ENCODE data around the gene POLL.

The POLL gene

GRCh38 chr10:101571271-101571925 is 16.7 kb downstream of the POLL start:
- Histone ChIP-seq H3K36me3 (ENCODE audit: control insufficient read depth in 2 of 2, insufficient read depth in 2 of 2, low read length in 2 of 2) (no peaks in the 10 kb centered on the region), H3K4me1 (ENCODE audit: control insufficient read depth, insufficient read depth, low read length) (peaks cover 18% of the 10 kb centered on the region), H3K9ac (ENCODE audit: low read length in 2 of 2) (no peak overlapping the region), H3K9me3 (ENCODE audit: control insufficient read depth in 2 of 2, low read length in 2 of 2) (peaks cover 5 to 10% of the 10 kb centered on the region in 2 donors), H3K27ac (ENCODE audit: low read length) (no peak overlapping the region), H3K4me3 (ENCODE audit: low read length in 2 of 2) (no peak overlapping the region), H3K27me3 (ENCODE audit: control insufficient read depth in 1 of 2, insufficient read depth in 2 of 2, low read length in 2 of 2) (peaks cover 37% of the 10 kb centered on the region in 2 donors)

- Histone ChIP-seq H3K36me3 (ENCODE audit: control insufficient read depth in 2 of 2, insufficient read depth in 2 of 2, low read length in 2 of 2) (no peaks in the 10 kb centered on the region), H3K9ac (ENCODE audit: low read length in 2 of 2) (peak overlapping the region; percentile 28 to 64), H3K4me3 (ENCODE audit: low read length in 2 of 2) (peak overlapping the region; percentile 40 to 69), H3K9me3 (ENCODE audit: control insufficient read depth in 2 of 2, low read length in 2 of 2) (peaks cover 5 to 10% of the 10 kb centered on the region in 2 donors), H3K4me1 (ENCODE audit: control insufficient read depth, insufficient read depth, low read length) (peaks cover 18% of the 10 kb centered on the region), H3K27ac (ENCODE audit: low read length) (no peak overlapping the region), H3K27me3 (ENCODE audit: control insufficient read depth in 1 of 2, insufficient read depth in 2 of 2, low read length in 2 of 2) (peaks cover 42 to 43% of the 10 kb centered on the region in 2 donors)
Measured at GRCh38 chr10:101570428-101571270, 17.4 kb downstream of the POLL start.

- H3K9me3 ChIP-seq (ENCODE audit: control insufficient read depth in 2 of 2, low read length in 2 of 2): peaks cover 5 to 10% of the 10 kb centered on the region in 2 donors
- no peak overlapping the region for H3K27ac ChIP-seq (ENCODE audit: low read length)
- peaks cover 18% of the 10 kb centered on the region for H3K4me1 ChIP-seq (ENCODE audit: control insufficient read depth, insufficient read depth, low read length)
- H3K4me3 ChIP-seq (ENCODE audit: low read length in 2 of 2): peak overlapping the region; percentile 66 to 74
- peaks cover 49 to 51% of the 10 kb centered on the region in 2 donors for H3K27me3 ChIP-seq (ENCODE audit: control insufficient read depth in 1 of 2, insufficient read depth in 2 of 2, low read length in 2 of 2)
- H3K36me3 ChIP-seq (ENCODE audit: control insufficient read depth in 2 of 2, insufficient read depth in 2 of 2, low read length in 2 of 2): no peaks in the 10 kb centered on the region
- peak overlapping the region in 1 of 2 donors; percentile 51 for H3K9ac ChIP-seq (ENCODE audit: low read length in 2 of 2)
Measured at GRCh38 chr10:101569622-101570427, 18.2 kb downstream of the POLL start.

GRCh38 chr10:101569323-101569621 is 18.8 kb downstream of the POLL start:
- no peak overlapping the region for H3K9ac ChIP-seq (ENCODE audit: low read length in 2 of 2)
- H3K27me3 ChIP-seq (ENCODE audit: control insufficient read depth in 1 of 2, insufficient read depth in 2 of 2, low read length in 2 of 2): peaks cover 49 to 56% of the 10 kb centered on the region in 2 donors
- no peak overlapping the region for H3K27ac ChIP-seq (ENCODE audit: low read length)

GRCh38 chr10:101568054-101568745 is 19.9 kb downstream of the POLL start:
- Histone ChIP-seq H3K4me1 (ENCODE audit: control insufficient read depth, insufficient read depth, low read length) (peaks cover 18% of the 10 kb centered on the region), H3K27ac (ENCODE audit: low read length) (no peak overlapping the region), H3K27me3 (ENCODE audit: control insufficient read depth in 1 of 2, insufficient read depth in 2 of 2, low read length in 2 of 2) (peaks cover 52 to 56% of the 10 kb centered on the region in 2 donors), H3K9ac (ENCODE audit: low read length in 2 of 2) (no peak overlapping the region), H3K4me3 (ENCODE audit: low read length in 2 of 2) (no peak overlapping the region), H3K36me3 (ENCODE audit: control insufficient read depth in 2 of 2, insufficient read depth in 2 of 2, low read length in 2 of 2) (no peaks in the 10 kb centered on the region), H3K9me3 (ENCODE audit: control insufficient read depth in 2 of 2, low read length in 2 of 2) (peaks cover 5 to 10% of the 10 kb centered on the region in 2 donors)

More at GRCh38 chr10:101569323-101569621, 18.8 kb downstream of the POLL start:
- H3K4me3 ChIP-seq (ENCODE audit: low read length in 2 of 2): peak overlapping the region in 1 of 2 donors; percentile 74
- peaks cover 5 to 10% of the 10 kb centered on the region in 2 donors for H3K9me3 ChIP-seq (ENCODE audit: control insufficient read depth in 2 of 2, low read length in 2 of 2)
- H3K4me1 ChIP-seq (ENCODE audit: control insufficient read depth, insufficient read depth, low read length): peaks cover 18% of the 10 kb centered on the region
- H3K36me3 ChIP-seq (ENCODE audit: control insufficient read depth in 2 of 2, insufficient read depth in 2 of 2, low read length in 2 of 2): no peaks in the 10 kb centered on the region

- Histone ChIP-seq H3K4me3 (ENCODE audit: low read length in 2 of 2) (no peak overlapping the region), H3K9ac (ENCODE audit: low read length in 2 of 2) (no peak overlapping the region), H3K9me3 (ENCODE audit: control insufficient read depth in 2 of 2, low read length in 2 of 2) (peaks cover 0 to 3% of the 10 kb centered on the region in 2 donors), H3K36me3 (ENCODE audit: control insufficient read depth in 2 of 2, insufficient read depth in 2 of 2, low read length in 2 of 2) (no peaks in the 10 kb centered on the region), H3K4me1 (ENCODE audit: control insufficient read depth, insufficient read depth, low read length) (peaks cover 18% of the 10 kb centered on the region), H3K27ac (ENCODE audit: low read length) (no peak overlapping the region), H3K27me3 (ENCODE audit: control insufficient read depth in 1 of 2, insufficient read depth in 2 of 2, low read length in 2 of 2) (peaks cover 55 to 61% of the 10 kb centered on the region in 2 donors)
Measured at GRCh38 chr10:101567165-101568006, 20.7 kb downstream of the POLL start.

GRCh38 chr10:101566333-101567164 is 21.5 kb downstream of the POLL start:
- peaks cover 18% of the 10 kb centered on the region for H3K4me1 ChIP-seq (ENCODE audit: control insufficient read depth, insufficient read depth, low read length)
- H3K4me3 ChIP-seq (ENCODE audit: low read length in 2 of 2): peak overlapping the region; percentile 22 to 32
- no peaks in the 10 kb centered on the region for H3K9me3 ChIP-seq (ENCODE audit: control insufficient read depth in 2 of 2, low read length in 2 of 2)
- H3K27me3 ChIP-seq (ENCODE audit: control insufficient read depth in 1 of 2, insufficient read depth in 2 of 2, low read length in 2 of 2): peaks cover 60 to 63% of the 10 kb centered on the region in 2 donors
- H3K9ac ChIP-seq (ENCODE audit: low read length in 2 of 2): no peak overlapping the region
- H3K36me3 ChIP-seq (ENCODE audit: control insufficient read depth in 2 of 2, insufficient read depth in 2 of 2, low read length in 2 of 2): no peaks in the 10 kb centered on the region
- H3K27ac ChIP-seq (ENCODE audit: low read length): no peak overlapping the region

- no peak overlapping the region for H3K9ac ChIP-seq (ENCODE audit: low read length in 2 of 2)
- H3K9me3 ChIP-seq (ENCODE audit: control insufficient read depth in 2 of 2, low read length in 2 of 2): no peaks in the 10 kb centered on the region
- peaks cover 15% of the 10 kb centered on the region for H3K4me1 ChIP-seq (ENCODE audit: control insufficient read depth, insufficient read depth, low read length)
- peaks cover 63% of the 10 kb centered on the region in 2 donors for H3K27me3 ChIP-seq (ENCODE audit: control insufficient read depth in 1 of 2, insufficient read depth in 2 of 2, low read length in 2 of 2)
- peak overlapping the region in 1 of 2 donors; percentile 32 for H3K4me3 ChIP-seq (ENCODE audit: low read length in 2 of 2)
- H3K36me3 ChIP-seq (ENCODE audit: control insufficient read depth in 2 of 2, insufficient read depth in 2 of 2, low read length in 2 of 2): no peaks in the 10 kb centered on the region
- no peak overlapping the region for H3K27ac ChIP-seq (ENCODE audit: low read length)
Measured at GRCh38 chr10:101565936-101566332, 22.1 kb downstream of the POLL start.

GRCh38 chr10:101565370-101565900 is 22.6 kb downstream of the POLL start:
- Histone ChIP-seq H3K4me3 (ENCODE audit: low read length in 2 of 2) (no peak overlapping the region), H3K9ac (ENCODE audit: low read length in 2 of 2) (no peak overlapping the region), H3K9me3 (ENCODE audit: control insufficient read depth in 2 of 2, low read length in 2 of 2) (no peaks in the 10 kb centered on the region), H3K36me3 (ENCODE audit: control insufficient read depth in 2 of 2, insufficient read depth in 2 of 2, low read length in 2 of 2) (no peaks in the 10 kb centered on the region), H3K4me1 (ENCODE audit: control insufficient read depth, insufficient read depth, low read length) (peaks cover 11% of the 10 kb centered on the region), H3K27me3 (ENCODE audit: control insufficient read depth in 1 of 2, insufficient read depth in 2 of 2, low read length in 2 of 2) (peaks cover 60 to 63% of the 10 kb centered on the region in 2 donors), H3K27ac (ENCODE audit: low read length) (no peak overlapping the region)
